Measurements from ENCODE around the gene MYMK. TPM values are rescaled to one million over a fixed set of nuclear protein-coding genes. Genes with fewer than 3 reads are reported as not detected.

The MYMK gene
- total RNA-seq, 1 experiment from 2014 or later = not detected

- H3K9ac ChIP-seq (ENCODE audit: low read length) = no peak overlapping the region
- DNase-seq (ENCODE audit: low read depth, low spot score) = no peak
- ChIA-PET CTCF (no interaction called here), POLR2A (no interaction called here), RAD21 (ENCODE audit: low non-redundant PET in 1 of 2, low total read pairs in 2 of 2, uncharacterized antibody in 2 of 2, unreplicated experiment in 2 of 2) (no interaction called here)
- H3K27ac ChIP-seq (ENCODE audit: low read depth, low read length) = no peak overlapping the region
- ATAC-seq = no peak
- no peaks in the 10 kb centered on the region for H4K20me1 ChIP-seq (ENCODE audit: insufficient read depth)
- peaks cover 3% of the 10 kb centered on the region; the same call in 1 of the 2 replicates for H3K27me3 ChIP-seq (ENCODE audit: insufficient read depth, low read length)
- H3K4me1 ChIP-seq (ENCODE audit: control insufficient read depth in 1 of 2, insufficient read depth in 2 of 2, low read length in 2 of 2) = peaks cover 4 to 5% of the 10 kb centered on the region in 2 experiments
- H3K9me3 ChIP-seq (ENCODE audit: control insufficient read depth in 1 of 2, insufficient read depth in 1 of 2, low read depth in 1 of 2, low read length in 2 of 2) = no peaks in the 10 kb centered on the region
- H3K4me3 ChIP-seq (replicated peaks in 1 of 2; ENCODE audit: low read depth in 1 of 2, low read length in 2 of 2) = no peak overlapping the region
- no peaks in the 10 kb centered on the region for H3K36me3 ChIP-seq (ENCODE audit: control insufficient read depth in 1 of 2, insufficient read depth in 2 of 2, low read length in 2 of 2)
- TF ChIP-seq, protein P1, sequence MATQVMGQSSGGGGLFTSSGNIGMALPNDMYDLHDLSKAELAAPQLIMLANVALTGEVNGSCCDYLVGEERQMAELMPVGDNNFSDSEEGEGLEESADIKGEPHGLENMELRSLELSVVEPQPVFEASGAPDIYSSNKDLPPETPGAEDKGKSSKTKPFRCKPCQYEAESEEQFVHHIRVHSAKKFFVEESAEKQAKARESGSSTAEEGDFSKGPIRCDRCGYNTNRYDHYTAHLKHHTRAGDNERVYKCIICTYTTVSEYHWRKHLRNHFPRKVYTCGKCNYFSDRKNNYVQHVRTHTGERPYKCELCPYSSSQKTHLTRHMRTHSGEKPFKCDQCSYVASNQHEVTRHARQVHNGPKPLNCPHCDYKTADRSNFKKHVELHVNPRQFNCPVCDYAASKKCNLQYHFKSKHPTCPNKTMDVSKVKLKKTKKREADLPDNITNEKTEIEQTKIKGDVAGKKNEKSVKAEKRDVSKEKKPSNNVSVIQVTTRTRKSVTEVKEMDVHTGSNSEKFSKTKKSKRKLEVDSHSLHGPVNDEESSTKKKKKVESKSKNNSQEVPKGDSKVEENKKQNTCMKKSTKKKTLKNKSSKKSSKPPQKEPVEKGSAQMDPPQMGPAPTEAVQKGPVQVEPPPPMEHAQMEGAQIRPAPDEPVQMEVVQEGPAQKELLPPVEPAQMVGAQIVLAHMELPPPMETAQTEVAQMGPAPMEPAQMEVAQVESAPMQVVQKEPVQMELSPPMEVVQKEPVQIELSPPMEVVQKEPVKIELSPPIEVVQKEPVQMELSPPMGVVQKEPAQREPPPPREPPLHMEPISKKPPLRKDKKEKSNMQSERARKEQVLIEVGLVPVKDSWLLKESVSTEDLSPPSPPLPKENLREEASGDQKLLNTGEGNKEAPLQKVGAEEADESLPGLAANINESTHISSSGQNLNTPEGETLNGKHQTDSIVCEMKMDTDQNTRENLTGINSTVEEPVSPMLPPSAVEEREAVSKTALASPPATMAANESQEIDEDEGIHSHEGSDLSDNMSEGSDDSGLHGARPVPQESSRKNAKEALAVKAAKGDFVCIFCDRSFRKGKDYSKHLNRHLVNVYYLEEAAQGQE (IDR thresholded peaks at IDR 0.05; ENCODE audit: low read depth) = no peak
- TF ChIP-seq SIN3A (IDR thresholded peaks at IDR 0.05; ENCODE audit: low read depth) = no peak
- TF ChIP-seq, protein P2, sequence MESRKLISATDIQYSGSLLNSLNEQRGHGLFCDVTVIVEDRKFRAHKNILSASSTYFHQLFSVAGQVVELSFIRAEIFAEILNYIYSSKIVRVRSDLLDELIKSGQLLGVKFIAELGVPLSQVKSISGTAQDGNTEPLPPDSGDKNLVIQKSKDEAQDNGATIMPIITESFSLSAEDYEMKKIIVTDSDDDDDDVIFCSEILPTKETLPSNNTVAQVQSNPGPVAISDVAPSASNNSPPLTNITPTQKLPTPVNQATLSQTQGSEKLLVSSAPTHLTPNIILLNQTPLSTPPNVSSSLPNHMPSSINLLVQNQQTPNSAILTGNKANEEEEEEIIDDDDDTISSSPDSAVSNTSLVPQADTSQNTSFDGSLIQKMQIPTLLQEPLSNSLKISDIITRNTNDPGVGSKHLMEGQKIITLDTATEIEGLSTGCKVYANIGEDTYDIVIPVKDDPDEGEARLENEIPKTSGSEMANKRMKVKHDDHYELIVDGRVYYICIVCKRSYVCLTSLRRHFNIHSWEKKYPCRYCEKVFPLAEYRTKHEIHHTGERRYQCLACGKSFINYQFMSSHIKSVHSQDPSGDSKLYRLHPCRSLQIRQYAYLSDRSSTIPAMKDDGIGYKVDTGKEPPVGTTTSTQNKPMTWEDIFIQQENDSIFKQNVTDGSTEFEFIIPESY (IDR thresholded peaks at IDR 0.05; ENCODE audit: extremely low read depth, insufficient replicate concordance, low read length) = no peak
- TF ChIP-seq EZH2 (IDR thresholded peaks at IDR 0.05) = no peak
- TF ChIP-seq CBX3 (IDR thresholded peaks at IDR 0.05; ENCODE audit: low read depth) = no peak
- TF ChIP-seq JUND (IDR thresholded peaks at IDR 0.05) = no peak
- no peak for TF ChIP-seq CEBPB (IDR thresholded peaks at IDR 0.05; ENCODE audit: low read depth)
- TF ChIP-seq TCF7L2 (IDR thresholded peaks at IDR 0.05; ENCODE audit: borderline replicate concordance, extremely low read depth, insufficient read depth, insufficient read length) = no peak
- no peak for TF ChIP-seq EZH2phosphoT487 (IDR thresholded peaks at IDR 0.05; ENCODE audit: borderline replicate concordance)
- TF ChIP-seq, protein P3, sequence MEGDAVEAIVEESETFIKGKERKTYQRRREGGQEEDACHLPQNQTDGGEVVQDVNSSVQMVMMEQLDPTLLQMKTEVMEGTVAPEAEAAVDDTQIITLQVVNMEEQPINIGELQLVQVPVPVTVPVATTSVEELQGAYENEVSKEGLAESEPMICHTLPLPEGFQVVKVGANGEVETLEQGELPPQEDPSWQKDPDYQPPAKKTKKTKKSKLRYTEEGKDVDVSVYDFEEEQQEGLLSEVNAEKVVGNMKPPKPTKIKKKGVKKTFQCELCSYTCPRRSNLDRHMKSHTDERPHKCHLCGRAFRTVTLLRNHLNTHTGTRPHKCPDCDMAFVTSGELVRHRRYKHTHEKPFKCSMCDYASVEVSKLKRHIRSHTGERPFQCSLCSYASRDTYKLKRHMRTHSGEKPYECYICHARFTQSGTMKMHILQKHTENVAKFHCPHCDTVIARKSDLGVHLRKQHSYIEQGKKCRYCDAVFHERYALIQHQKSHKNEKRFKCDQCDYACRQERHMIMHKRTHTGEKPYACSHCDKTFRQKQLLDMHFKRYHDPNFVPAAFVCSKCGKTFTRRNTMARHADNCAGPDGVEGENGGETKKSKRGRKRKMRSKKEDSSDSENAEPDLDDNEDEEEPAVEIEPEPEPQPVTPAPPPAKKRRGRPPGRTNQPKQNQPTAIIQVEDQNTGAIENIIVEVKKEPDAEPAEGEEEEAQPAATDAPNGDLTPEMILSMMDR (IDR thresholded peaks at IDR 0.05 in 2 of 3, conservative IDR thresholded peaks at IDR 0.05 in 1 of 3; ENCODE audit: borderline replicate concordance in 1 of 3, insufficient read depth in 1 of 3, low read depth in 2 of 3, low read length in 2 of 3) = no peak
- TF ChIP-seq POLR2AphosphoS5 (IDR thresholded peaks at IDR 0.05; ENCODE audit: low read depth, low read length) = no peak
- no peak for TF ChIP-seq SRF (IDR thresholded peaks at IDR 0.05; ENCODE audit: low read depth)
- TF ChIP-seq ZFX (IDR thresholded peaks at IDR 0.05) = no peak
- TF ChIP-seq SP1 (IDR thresholded peaks at IDR 0.05; ENCODE audit: low read depth) = no peak
- TF ChIP-seq, protein P4, sequence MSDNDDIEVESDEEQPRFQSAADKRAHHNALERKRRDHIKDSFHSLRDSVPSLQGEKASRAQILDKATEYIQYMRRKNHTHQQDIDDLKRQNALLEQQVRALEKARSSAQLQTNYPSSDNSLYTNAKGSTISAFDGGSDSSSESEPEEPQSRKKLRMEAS (IDR thresholded peaks at IDR 0.05) = no peak
- no peak for TF ChIP-seq ZNF274 (IDR thresholded peaks at IDR 0.05; ENCODE audit: low read depth, low read length)
- no TSS peak for BruUV-seq (replicated peaks)
- H3K79me2 ChIP-seq (ENCODE audit: insufficient read depth, low read length) = no peaks in the 10 kb centered on the region
- no peak overlapping the region for H3K4me2 ChIP-seq (ENCODE audit: low read length)
- no peak overlapping the region for H2AFZ ChIP-seq (ENCODE audit: low read depth, low read length, poor library complexity, severe bottlenecking)
- intact Hi-C loops (cut with micrococcal nuclease) = no loop called here
- no peaks in the 10 kb centered on the region for H3K9me2 ChIP-seq (ENCODE audit: insufficient read depth)
Measured at GRCh38 chr9:133568186-133568585, 43.4 kb upstream of the MYMK start.

All from HCT116 (cell line).